Measurements from ENCODE around the gene ABCG8.
A peak's percentile ranks its signal among the peaks of the same experiment; 100 is the strongest.

The ABCG8 gene

DNA sequence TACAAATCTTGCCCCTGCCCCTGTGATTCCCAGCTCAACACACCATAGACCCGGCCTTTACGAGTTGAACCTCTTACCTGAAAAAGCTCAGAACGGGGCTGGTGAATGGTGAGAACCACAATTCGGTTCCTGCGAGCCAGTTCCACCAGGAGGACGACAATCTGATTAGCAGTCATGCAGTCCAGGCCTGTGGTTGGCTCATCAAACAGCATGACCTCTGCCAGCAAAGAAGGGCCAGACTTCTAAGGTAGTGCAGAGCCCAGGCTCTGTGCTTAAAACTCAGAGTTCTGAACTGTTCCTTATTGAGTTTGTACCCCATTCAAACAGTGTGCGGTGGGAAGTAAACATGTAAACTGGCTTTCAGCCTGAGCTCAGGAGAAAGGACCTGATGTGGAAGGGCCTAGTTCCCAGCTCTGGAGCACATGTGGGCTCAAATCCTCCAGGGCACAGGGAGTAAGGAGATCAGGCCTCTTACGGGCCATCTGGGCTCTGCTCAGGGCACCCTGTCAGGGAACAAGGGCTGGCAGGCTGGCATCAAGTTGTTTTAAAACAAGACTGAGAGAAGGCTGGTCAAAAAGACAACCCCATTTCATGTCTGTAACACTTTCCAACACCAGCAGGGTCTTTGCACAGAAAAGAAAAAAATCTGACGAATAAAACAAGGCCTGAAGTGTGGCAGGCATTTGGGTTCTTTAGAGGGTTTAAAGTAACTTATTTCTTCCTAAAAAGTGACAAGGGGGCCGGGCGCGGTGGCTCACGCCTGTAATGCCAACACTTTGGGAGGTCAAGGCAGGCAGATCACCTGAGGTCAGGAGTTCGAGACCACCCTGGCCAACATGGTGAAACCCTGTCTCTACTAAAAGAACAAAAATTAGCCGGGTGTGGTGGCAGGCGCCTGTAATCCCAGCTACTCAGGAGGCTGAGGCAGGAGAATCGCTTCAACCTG is 12.2 kb upstream of the ABCG8 start:
- no peak for DNase-seq

DNA sequence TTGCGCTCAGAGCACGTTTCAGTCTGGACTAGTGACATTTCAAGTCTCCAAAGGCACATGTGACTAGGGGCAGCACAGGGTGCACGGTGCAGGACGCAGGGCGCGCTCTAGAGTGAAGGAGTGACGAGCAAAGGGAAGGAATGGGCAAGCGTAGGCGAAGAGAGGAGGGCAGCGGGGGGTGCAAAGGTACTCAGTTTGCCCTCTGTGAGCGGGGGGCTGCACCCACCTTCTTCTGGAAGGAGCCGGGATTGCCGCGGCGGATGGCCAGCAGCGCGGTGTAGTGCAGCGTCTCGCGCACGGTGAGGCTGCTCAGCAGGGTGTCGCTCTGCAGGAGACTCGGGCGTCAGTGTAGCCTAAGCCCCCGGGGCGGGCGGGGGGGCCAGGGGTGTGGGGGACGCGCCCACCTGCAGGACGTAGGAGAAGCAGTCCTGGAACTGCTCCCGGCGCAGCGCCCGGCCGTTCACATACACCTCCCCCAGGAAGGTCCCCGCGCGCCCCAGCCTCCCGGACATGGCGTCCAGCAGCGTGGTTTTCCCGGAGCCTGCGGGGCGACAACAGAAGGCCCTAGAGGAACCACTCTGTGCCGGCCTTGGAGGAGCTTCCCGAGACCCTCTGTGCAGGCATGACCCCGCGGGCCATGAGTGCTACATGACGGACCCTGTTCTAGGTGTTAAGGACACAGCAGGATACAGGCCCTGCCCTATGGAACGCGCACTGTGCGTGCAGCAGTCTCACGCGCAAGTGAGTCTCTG is 7.1 kb upstream of the ABCG8 start:
- DNase-seq = no peak

DNA sequence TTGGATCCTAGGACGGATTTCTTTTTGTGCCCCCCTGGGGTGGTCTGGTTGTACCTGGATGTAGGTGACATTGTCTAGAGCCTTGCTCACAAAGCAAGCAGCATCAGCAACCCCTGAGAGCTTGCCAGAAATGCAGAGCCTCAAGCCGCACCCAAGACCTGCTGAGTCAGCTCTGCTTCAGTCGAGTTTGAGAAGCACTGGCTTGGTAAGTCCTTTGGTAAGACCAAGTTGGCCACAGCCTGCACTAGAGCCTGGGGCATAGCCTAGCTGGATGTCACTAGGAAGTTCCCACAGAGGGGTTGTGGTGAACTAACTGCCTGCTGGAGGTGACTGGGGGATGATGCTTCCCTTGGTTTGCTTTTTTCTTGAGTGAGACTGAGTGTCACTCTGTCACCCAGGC is 6.3 kb upstream of the ABCG8 start:
- DNase-seq = no peak

DNA sequence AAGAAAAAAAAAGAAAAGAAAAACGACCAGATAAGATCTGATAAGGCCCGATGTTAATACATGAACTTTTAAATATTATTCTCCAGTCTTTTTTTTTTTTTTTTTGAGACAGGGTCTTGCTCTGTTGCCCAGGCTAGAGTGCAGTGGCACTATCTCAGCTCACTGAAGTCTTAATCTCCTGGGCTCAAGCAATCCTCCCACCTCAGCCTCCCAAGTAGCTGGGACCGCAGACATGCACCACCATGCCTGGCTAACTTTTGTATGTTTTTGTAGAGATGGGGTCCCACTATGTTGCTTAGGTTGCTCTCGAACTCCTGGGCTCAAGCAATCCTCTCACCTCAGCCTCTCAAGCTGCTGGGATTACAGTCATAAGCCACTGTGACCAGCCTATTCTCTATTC is 1.7 kb upstream of the ABCG8 start:
- DNase-seq = no peak

DNA sequence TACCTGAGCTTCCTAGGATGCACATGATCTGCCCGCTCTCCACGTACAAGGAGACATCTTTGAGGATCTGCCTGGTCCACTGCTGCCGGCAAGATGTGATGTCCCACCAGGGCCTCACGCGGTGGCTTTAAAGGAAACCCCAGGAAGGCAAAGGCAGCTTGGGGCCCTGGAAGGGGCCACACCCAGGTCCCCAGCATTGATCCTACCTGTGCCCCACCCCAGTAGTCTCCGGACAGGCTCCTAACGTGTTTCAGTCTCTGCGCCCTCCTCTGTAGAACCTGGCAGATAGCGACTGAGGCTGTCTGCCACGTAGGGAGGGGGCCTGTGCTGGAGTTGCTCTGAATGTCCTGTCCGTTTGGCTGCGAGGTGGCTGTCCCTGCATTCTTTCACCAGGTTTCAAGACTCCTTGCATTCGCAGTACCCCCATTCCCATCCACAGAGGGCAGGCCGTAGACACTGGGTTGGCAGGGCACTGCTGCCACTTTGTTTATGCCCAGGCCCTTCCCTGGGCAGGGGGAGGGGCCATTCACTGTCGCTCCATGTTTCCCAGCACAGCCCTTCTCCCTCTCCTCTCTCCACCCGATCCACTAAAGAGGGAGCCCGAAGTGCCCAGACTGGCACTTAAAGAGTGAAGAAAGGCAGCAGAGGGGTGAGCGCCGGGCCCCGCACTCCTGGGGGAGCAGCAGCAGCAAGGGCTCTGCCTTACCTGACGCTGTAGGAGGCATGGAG is 776 bp upstream of the ABCG8 start:
- DNase-seq = no peak

DNA sequence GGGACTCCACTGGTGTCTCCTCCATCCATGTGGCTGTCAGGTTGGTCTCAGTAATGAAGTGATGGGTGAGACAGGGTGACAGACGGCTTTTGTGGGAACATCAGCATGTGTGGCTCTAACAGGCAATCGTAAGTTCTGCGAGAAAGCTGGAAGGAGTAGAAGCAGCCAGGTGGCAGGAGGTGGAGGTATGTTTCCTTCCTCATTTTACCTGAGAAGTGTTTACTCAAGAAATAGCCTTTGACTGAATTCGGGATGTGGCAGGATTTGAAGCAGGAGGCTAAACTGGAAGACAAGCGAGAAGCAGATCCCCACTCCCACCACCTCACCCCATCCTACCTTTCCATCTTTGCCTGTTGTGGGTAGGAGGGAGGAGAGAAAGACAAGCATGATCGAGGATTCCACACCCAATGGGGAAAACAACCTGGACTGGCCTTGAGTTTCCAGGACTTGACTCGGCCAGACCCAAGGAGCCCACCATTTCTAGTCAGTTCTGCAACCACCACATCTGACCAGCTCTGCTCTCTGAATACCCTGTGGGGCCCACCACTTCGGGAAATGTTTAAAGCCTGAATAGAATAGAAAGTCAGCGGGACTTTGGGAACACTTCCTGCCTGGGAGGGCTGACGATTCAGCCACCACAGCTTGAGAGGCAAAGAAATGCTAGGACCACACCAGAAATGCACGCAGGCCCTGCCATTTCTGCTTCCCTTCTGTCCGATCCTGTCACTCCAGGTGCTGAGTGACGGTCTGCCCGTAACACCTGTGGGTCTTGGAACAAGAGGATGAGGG is 1.2 kb downstream of the ABCG8 start:
- DNase-seq = no peak

DNA sequence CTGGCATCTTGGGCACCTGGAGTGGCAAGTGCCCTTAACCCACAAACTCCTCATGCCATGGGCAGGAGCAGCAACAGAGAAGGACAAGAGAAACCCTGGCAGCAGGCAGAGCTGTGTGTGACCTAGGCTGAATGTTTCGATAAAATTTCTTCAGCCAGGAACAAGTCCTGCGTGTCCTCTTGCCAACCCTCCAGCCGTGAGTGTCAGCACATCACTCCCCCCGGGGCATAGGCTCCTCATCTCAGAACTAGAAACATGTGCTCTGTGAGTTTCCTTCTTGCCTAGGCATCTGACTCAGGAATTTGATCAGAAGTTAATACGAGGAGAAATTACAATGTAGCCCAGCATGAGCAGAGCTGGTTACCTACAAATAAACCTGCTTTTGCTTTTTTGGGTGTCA is 2.2 kb downstream of the ABCG8 start:
- DNase-seq = no peak

DNA sequence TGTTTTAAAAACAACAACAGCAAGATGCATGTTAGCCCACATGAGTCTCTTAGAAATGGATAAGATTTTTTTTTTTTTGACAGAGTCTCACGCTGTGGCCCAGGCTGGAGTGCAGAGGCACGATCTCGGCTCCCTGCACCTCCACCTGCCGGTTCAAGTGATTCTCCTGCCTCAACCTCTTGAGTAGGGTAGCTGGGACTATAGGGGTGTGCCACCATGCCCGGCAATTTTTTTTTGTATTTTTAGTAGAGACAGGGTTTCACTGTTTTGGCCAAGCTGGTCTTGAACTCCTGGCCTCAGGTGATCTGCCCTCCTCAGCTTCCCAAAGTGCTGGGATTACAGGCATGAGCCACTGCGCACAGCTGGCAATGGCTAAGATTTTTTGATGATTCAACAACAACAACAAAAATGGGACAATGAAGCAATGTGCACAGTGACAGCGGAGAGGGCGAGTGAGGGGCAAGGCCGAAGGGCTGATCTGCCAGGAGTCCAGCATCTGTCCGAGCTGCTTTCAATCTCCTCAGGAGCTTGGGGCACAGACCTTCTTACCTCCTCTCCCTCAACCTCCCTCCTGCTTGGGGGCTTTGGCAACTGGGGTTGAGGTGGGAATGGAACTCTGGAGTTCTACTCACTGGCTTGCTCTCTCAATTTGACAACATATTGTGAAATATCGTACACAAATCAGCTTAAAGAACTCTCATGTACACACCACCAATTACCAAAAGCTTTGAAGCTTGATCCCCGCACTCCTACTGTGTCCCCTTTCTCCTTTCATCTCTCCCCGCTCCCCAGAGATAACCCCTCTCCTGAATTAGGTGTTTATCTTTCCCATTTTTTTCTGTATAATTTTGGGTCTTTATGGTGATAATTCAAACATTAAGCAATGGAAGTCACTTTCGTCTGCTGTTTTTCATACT is 3.4 kb downstream of the ABCG8 start:
- no peak for DNase-seq

DNA sequence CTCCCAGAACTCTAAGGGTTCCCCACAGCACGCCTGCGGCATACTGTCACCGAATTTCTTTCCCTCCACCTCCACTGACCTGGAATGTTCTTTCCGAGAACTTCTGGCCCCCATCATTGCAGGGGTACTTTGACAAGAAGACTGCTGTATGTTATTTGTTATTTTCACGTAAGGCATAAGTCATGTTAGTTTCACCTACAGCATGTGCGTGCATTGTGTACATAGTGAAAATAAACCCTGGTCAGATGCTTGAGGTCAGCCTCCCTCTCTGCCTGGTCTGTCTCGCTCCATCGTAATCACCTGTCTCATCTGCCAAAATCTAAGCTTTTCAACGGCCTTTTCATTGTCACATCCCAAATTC is 4.1 kb downstream of the ABCG8 start:
- DNase-seq = no peak

DNA sequence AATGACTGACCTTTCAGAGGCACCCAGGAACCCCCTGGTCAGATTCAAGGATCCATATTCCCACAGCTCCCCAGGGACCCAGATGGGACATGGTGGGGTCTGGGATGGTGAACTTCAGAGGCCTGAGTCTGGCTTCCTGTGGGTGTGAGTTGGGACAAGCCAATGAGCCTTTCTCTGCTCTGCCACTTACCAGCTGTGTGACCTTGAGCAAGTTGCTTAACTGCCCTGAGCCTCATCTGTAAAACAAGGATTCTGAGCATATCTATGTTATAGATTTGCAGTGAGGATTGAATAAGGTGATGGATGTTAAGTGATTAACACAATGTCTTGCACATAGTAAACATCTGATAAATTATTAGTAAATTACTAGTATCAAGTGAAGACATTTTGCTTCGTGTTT is 6.4 kb downstream of the ABCG8 start:
- no peak for DNase-seq

DNA sequence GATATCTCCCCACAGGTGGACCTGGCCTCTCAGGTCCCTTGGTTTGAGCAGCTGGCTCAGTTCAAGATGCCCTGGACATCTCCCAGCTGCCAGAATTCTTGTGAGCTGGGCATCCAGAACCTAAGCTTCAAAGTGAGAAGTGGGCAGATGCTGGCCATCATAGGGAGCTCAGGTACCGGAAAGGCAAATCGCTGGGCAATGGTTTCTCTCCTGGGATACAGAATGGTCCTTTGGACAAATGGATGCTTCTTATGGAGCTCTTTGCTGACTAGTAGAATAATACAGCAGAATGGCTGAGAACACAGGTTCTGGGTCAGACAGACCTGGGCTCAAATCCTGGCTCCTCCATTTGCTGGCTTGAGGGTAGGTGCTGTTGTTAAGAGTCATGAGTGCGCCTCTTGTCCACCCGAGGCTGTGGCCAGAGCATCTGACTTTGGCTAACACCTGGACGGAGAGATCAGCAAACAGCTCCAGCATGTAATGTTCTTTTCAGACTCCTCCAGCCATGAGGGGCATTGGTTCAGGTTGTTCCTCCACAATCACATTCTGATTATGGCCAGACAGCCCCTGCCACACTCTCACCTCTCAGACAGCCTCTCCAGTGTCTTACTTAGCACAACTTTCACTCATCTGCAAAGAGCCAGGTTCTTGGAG is 7.5 kb downstream of the ABCG8 start:
- no peak for DNase-seq

DNA sequence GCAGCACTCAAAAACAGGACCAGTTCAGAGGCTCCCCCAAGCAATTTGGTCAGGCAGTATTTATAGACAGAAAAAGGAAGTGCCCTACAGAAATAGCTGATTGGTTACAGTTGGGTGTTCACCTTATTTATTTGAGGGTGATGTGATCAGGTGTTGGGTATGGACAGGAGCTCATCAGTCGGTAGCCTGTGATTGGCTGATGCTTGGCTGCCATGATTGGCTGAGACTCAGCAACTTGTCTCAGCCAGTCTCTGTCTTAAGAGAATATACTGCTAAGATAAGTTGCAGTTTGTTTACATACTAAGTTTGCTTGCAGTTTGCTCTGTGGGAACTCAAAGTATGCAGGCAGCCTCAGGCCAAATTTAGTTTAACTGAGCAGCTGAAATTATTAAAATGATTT is 9.4 kb downstream of the ABCG8 start:
- no peak for DNase-seq

DNA sequence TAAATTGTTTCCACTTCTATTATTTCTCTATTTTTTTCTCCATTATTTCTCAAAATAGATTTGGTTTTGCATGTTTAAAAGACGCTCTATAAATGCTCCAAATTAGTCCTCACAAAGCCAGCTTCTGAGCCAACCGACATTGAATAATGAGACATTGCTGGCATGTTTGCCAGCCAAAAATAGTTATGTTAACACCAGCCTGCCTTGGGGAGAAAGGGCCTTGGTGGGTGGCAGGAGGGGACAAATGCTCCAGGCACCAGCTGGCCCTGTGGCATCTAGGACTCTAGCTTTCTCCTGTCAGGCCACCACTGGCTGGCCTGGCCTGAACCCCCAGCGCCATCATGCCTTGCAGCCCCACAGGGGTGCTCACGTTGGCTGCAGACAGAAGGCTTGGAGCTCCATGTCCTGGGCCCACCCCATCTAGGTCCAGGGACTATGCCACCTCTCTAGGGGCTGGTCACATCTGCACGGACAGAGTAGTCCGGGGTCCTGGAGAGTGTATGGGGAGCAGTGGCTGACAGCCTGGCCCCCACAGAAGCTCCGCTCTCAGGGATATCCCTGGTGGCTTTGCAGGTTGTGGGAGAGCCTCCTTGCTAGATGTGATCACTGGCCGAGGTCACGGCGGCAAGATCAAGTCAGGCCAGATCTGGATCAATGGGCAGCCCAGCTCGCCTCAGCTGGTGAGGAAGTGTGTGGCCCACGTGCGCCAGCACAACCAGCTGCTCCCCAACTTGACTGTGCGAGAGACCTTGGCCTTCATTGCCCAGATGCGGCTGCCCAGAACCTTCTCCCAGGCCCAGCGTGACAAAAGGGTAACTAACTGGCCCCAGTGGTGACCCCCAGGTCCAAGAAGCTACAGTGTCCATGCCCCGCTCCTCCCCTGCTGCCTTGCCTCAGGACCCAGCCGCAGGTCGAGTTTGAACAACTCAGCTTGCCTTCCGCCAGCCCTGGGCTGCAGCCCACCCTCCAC is 12.5 kb downstream of the ABCG8 start:
- DNase-seq = peak; percentile 44

DNA sequence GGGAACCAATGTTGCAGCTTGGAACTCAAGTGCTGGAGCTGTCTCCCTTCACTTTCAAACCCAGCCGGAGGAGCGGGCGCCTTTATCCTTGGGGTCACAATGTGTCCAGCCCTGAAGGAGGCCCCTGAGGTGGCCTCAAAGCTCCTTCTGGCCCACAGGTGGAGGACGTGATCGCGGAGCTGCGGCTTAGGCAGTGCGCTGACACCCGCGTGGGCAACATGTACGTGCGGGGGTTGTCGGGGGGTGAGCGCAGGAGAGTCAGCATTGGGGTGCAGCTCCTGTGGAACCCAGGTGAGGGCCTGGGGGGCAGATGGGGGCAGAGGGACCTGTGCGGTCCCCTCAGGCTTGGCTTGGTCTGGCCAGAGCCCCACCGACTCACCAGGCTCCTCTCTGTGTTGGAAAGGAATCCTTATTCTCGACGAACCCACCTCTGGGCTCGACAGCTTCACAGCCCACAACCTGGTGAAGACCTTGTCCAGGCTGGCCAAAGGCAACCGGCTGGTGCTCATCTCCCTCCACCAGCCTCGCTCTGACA is 13.5 kb downstream of the ABCG8 start:
- peak; percentile 56 for DNase-seq

DNA sequence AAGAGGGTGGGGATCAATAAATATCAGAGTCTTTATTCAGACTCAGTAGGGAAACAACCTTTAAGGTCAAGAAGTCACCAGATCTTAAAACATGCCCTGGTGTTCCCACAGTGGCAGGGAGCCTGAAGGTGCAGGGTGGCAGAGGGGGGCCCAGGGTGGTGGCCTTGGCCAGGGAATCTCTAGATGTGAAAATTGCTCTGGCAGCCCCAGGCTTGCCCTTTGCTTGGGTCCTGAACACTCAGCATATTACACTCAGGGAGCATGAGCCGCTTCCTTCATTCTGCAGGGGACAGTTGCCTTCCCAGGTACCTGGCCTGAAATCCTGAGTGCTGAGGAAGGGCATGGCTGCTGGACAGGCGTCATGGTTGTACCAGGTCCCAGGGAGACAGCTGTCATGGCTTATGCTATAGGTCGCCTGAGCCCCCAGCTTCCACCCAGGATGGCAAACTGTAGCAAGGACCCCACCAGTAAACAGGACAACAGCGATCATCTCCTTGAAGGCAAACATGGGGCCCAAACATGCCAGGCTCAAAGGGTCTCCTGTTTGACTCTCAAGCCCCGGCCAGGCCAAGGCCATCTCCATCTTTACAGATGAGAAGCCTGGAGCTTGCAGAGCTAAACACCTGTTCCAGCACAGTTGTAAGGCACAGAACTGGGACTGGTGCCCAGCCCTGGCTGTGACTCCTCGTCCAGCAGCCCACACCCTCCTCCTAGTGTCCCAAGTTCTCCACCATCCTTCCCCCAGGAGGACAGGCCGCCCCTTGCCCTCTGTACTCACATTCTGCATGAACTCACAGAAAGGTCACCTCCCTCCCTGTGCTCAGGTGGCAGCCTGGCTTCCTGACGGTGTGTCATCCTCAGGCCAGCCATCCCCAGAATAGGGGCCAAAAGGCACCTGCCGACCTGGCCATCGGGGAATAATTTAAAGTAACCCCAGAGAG is 14.6 kb downstream of the ABCG8 start:
- peak; percentile 48 for DNase-seq

DNA sequence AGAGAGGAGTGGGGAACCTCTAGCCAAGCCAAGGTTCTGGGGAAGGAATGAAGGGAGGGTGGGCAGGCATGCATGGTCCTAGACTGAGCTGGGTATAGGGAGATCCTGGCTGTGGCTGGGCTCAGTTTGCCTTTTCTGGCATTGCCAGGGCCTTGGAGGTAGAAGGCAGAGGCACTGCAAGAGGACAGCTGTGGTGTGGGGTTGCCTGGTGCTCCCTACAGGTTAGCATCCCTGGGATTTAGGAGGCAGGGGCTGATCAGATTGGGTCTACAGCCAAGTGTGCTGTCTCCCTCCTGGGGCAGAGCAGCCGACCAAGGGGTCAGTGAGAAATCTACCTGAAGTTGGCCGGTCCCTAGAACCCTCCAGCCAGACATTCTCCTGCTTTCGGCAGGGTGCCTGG is 15.9 kb downstream of the ABCG8 start:
- peak; percentile 39 for DNase-seq

DNA sequence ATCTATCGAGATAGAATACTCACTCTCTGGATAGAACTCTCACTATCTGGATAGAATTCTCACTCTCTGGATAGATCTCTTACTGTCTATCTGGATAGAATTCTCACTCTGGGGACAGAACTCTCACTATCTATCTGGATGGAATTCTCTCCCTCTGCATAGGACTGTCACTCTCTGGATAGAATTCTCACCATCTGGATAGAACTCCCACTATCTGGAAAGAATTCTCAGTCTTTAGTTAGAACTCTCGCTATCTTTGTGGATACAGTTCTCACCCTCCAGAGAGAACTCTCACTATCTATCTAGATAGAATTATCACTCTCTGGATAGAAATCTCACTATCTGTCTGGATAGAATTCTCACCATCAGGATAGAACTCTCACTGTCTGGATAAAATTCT is 16.5 kb downstream of the ABCG8 start:
- DNase-seq = no peak

DNA sequence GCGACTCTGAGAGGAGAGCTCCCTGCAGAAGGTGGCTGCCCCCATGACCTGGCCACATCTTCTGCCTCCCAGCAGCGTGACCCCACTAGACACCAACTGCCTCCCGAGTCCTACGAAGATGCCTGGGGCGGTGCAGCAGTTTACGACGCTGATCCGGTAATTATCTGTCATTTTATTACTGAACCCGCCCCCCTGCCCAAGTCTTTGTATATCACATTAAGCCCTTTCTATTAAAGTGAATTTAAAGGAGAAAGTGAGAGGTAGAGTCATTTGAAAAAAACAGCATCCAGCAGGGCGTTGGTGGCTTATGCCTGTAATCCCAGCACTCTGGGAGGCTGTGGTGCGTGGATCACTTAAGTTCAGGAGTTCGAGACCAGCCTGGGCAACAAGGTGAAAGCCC is 33.4 kb downstream of the ABCG8 start:
- no peak for DNase-seq
